Measurements from ENCODE around the gene ST7. TPM values are rescaled to one million over a fixed set of nuclear protein-coding genes. Genes with fewer than 3 reads are reported as not detected.

ST7 gene
- total RNA-seq, 1 experiment from 2014 or later = 12.9 TPM

GRCh38 chr7:117062300-117062699 lies 109.0 kb downstream of the ST7 start:
- H3K9me3 ChIP-seq (ENCODE audit: control insufficient read depth, low read depth, low read length) = no peaks in the 10 kb centered on the region
- H3K18ac ChIP-seq (ENCODE audit: insufficient read length, low read depth, low read length) = no peak overlapping the region
- H3K9me3 Mint-ChIP-seq = no peaks in the 10 kb centered on the region
- no peaks in the 10 kb centered on the region for H3K27me3 ChIP-seq (ENCODE audit: insufficient read depth, low read length)
- H3K4me2 ChIP-seq (ENCODE audit: insufficient read depth, insufficient read length, low read length) = no peak overlapping the region
- peak overlapping the region in 1 of 3 experiments; percentile 87; a peak in 1 of 7 replicates for H3K27ac Mint-ChIP-seq
- no peak overlapping the region for H2BK120ac ChIP-seq (ENCODE audit: low read depth, low read length, poor library complexity, severe bottlenecking)
- no peaks in the 10 kb centered on the region for H3K4me1 ChIP-seq (ENCODE audit: insufficient read depth, low read length)
- no peak overlapping the region for H4K5ac ChIP-seq (ENCODE audit: insufficient read length, low read depth, low read length)
- no peaks in the 10 kb centered on the region for H3K79me2 ChIP-seq (ENCODE audit: insufficient read depth, low read length)
- H3K4me3 Mint-ChIP-seq = no peak overlapping the region
- TF ChIP-seq CTCF (conservative IDR thresholded peaks at IDR 0.05) = no peak
- no peak overlapping the region for H2BK12ac ChIP-seq (ENCODE audit: insufficient read length, low read depth, low read length)
- H3K14ac ChIP-seq (ENCODE audit: insufficient read depth, low read length) = no peak overlapping the region
- no peak overlapping the region for H2BK15ac ChIP-seq (ENCODE audit: low read depth, low read length)
- no peak overlapping the region for H4K8ac ChIP-seq (replicated peaks; ENCODE audit: insufficient read length, low read depth, low read length)
- H3K23ac ChIP-seq (ENCODE audit: insufficient read length, low read depth, low read length) = no peak overlapping the region
- H3K27ac ChIP-seq (ENCODE audit: insufficient read length, low read depth, low read length) = no peak overlapping the region
- H3K36me3 Mint-ChIP-seq (ENCODE audit: insufficient read depth in 1 of 3, low read depth in 3 of 3) = no peaks in the 10 kb centered on the region
- peaks cover 15 to 18% of the 10 kb centered on the region in 2 experiments for H3K4me1 Mint-ChIP-seq
- no peak overlapping the region for H3T11ph ChIP-seq (ENCODE audit: low read length)
- no peaks in the 10 kb centered on the region for H3K27me3 Mint-ChIP-seq (ENCODE audit: low read depth)
- H3K9ac ChIP-seq (ENCODE audit: extremely low read depth, insufficient read length, low read length) = no peak overlapping the region
- no peaks in the 10 kb centered on the region for H4K20me1 ChIP-seq (ENCODE audit: control insufficient read depth, insufficient read depth, insufficient read length)
- H2BK20ac ChIP-seq (ENCODE audit: low read depth, low read length, poor library complexity, severe bottlenecking) = no peak overlapping the region
- WGBS (ENCODE audit: extremely low coverage, insufficient read length, low lambda C conversion rate) = no CpG with 5 or more reads among the region's 1 CpG
- H2AFZ ChIP-seq (ENCODE audit: low read length) = no peak overlapping the region
- no peak overlapping the region for H4K91ac ChIP-seq (ENCODE audit: insufficient read length, low read depth, low read length)
- H3K23me2 ChIP-seq (ENCODE audit: insufficient read length, low read depth, low read length, poor library complexity, severe bottlenecking) = no peaks in the 10 kb centered on the region
- no peak overlapping the region for H3K4ac ChIP-seq (ENCODE audit: low read depth, low read length)
- no peak for DNase-seq
- no peaks in the 10 kb centered on the region for H3K79me1 ChIP-seq (ENCODE audit: insufficient read depth, low read depth, low read length, poor library complexity, severe bottlenecking)
- H2AK5ac ChIP-seq (ENCODE audit: insufficient read length, low read length) = no peak overlapping the region
- H2BK5ac ChIP-seq (ENCODE audit: insufficient read length, low read length) = no peak overlapping the region
- H3K56ac ChIP-seq (ENCODE audit: insufficient read length, low read depth, low read length) = no peak overlapping the region
